H1 (cell line): Measurements from ENCODE around the gene INHBA. TPM values are rescaled to one million over a fixed set of nuclear protein-coding genes. Genes with fewer than 3 reads are reported as not detected.

Experiments
- CTCF ChIA-PET: fragments of 300-600 bp; sonication (Branson Sonifier 250); formaldehyde crosslinking; loops from one replicate; lab custom pipeline; 2021; ENCODE audit not compliant: partially characterized antibody; lab: Charles Lee
- POLR2A ChIA-PET: fragments of 300-600 bp; sonication (Branson Sonifier 250); formaldehyde crosslinking; loops from one replicate; lab custom pipeline; 2021; ENCODE audit warnings: inconsistent platforms; ENCODE audit not compliant: partially characterized antibody; lab: Charles Lee
- DNase-seq, 2 experiments: peaks; one replicate each; pipeline versions ENCODE4 v3.0.0 to v3.0.0-alpha.2; 2010 to 2022; ENCODE audit warnings: low spot score in 2 of 2, low read depth in 1 of 2, mixed read lengths in 1 of 2
- FAIRE-seq: peaks from 2 replicates; lab custom pipeline; 2011; peaks lifted over from hg19 to GRCh38; lab: Jason Lieb, UNC
- H2AFZ ChIP-seq: 2 replicates; pipeline ENCODE4 v1.8.1; 2012; ENCODE audit warnings: low read length, inconsistent platforms
- H2AK5ac ChIP-seq: 2 replicates; pipeline ENCODE4 v1.6.1; 2013; ENCODE audit warnings: low read depth, low read length
- H2BK120ac ChIP-seq: replicated peaks from 2 replicates; pipeline ENCODE3; 2013; ENCODE audit warnings: low read depth, low read length, inconsistent platforms
- H2BK12ac ChIP-seq: 2 replicates; pipeline ENCODE4 v1.6.1; 2013; ENCODE audit warnings: low read depth, low read length
- H2BK15ac ChIP-seq: 2 replicates; pipeline ENCODE4 v1.6.1; 2013; ENCODE audit warnings: low read length
- H2BK20ac ChIP-seq: 2 replicates; pipeline ENCODE4 v1.6.1; 2013; ENCODE audit warnings: low read length
- H2BK5ac ChIP-seq: 2 replicates; pipeline ENCODE4 v1.6.1; 2013; ENCODE audit warnings: low read depth, low read length
- H3K14ac ChIP-seq: 2 replicates; pipeline ENCODE4 v1.6.1; 2013; ENCODE audit warnings: inconsistent platforms; ENCODE audit not compliant: insufficient read length
- H3K18ac ChIP-seq: 2 replicates; pipeline ENCODE4 v1.6.1; 2013; ENCODE audit warnings: low read length; ENCODE audit errors: extremely low read depth
- H3K23ac ChIP-seq: 2 replicates; pipeline ENCODE4 v1.6.1; 2013; ENCODE audit warnings: inconsistent platforms; ENCODE audit not compliant: insufficient read length
- H3K23me2 ChIP-seq: 2 replicates; pipeline ENCODE4 v1.6.1; 2013; ENCODE audit warnings: low read depth, low read length
- H3K27ac ChIP-seq: 2 replicates; pipeline ENCODE4 v1.6.1; 2011; ENCODE audit warnings: low read depth, low read length, inconsistent platforms
- H3K27me3 ChIP-seq, 4 experiments: replicated peaks in 1 of 4; 1 replicate in 1 of 4; 2 replicates in 3 of 4; pipeline versions ENCODE4 v1.6.1 to v1.8.1; 2011 to 2013; ENCODE audit warnings: low read length in 3 of 4, mild to moderate bottlenecking in 3 of 4, inconsistent platforms in 2 of 4, mixed read lengths in 2 of 4, moderate library complexity in 1 of 4; ENCODE audit not compliant: control insufficient read depth in 3 of 4, insufficient read depth in 3 of 4; ENCODE audit errors: extremely low read depth in 1 of 4
- H3K36me3 ChIP-seq, 4 experiments: 2 replicates each; pipeline versions ENCODE4 v1.6.1 to v1.8.1; 2011 to 2013; ENCODE audit warnings: mild to moderate bottlenecking in 4 of 4, low read length in 3 of 4, moderate library complexity in 2 of 4, control low read depth in 1 of 4, inconsistent platforms in 1 of 4; ENCODE audit not compliant: insufficient read depth in 4 of 4, control insufficient read depth in 2 of 4
- H3K4ac ChIP-seq: replicated peaks from 2 replicates; pipeline ENCODE3; 2013; ENCODE audit warnings: low read length, low read depth, mixed read lengths, inconsistent platforms; ENCODE audit not compliant: insufficient read length
- H3K4me1 ChIP-seq, 4 experiments: replicated peaks in 1 of 4; 1 replicate in 1 of 4; 2 replicates in 3 of 4; pipeline versions ENCODE4 v1.6.1 to v1.8.1; 2011 to 2013; ENCODE audit warnings: low read length in 3 of 4, inconsistent platforms in 2 of 4, mixed read lengths in 1 of 4; ENCODE audit not compliant: insufficient read depth in 4 of 4, control insufficient read depth in 3 of 4
- H3K4me2 ChIP-seq, 2 experiments: 2 replicates each; pipeline versions ENCODE4 v1.6.1 to v1.8.1; 2011 to 2013; ENCODE audit warnings: low read depth in 2 of 2, low read length in 2 of 2, control low read depth in 1 of 2, inconsistent platforms in 1 of 2, mild to moderate bottlenecking in 1 of 2; ENCODE audit not compliant: insufficient read depth in 1 of 2
- H3K4me3 ChIP-seq, 4 experiments: fragments of 200-600, 300-600 bp in 1 of 4; sonication (generic), shearing (Covaris generic), sonication (Bioruptor Twin) in 1 of 4; 2 replicates each; pipeline versions ENCODE4 v1.5.1 to v1.8.1; 2011 to 2016; ENCODE audit warnings: low read length in 4 of 4, low read depth in 3 of 4, control low read depth in 2 of 4, inconsistent platforms in 2 of 4, mild to moderate bottlenecking in 2 of 4, mixed read lengths in 1 of 4, moderate library complexity in 1 of 4; ENCODE audit not compliant: insufficient read depth in 2 of 4; ENCODE audit errors: extremely low read depth in 1 of 4
- H3K56ac ChIP-seq: replicated peaks from 2 replicates; pipeline ENCODE3; 2013; ENCODE audit warnings: low read depth, mild to moderate bottlenecking, mixed read lengths, low read length, inconsistent platforms; ENCODE audit not compliant: insufficient read length
- H3K79me1 ChIP-seq: 2 replicates; pipeline ENCODE4 v1.6.1; 2013; ENCODE audit warnings: low read depth, low read length, control low read depth
- H3K79me2 ChIP-seq, 2 experiments: 2 replicates each; pipeline versions ENCODE4 v1.6.1 to v1.8.1; 2012 to 2013; ENCODE audit warnings: low read length in 2 of 2, mild to moderate bottlenecking in 2 of 2, inconsistent platforms in 1 of 2; ENCODE audit not compliant: insufficient read depth in 2 of 2, control insufficient read depth in 1 of 2
- H3K9ac ChIP-seq, 4 experiments: replicated peaks in 1 of 4; 1 replicate in 1 of 4; 2 replicates in 3 of 4; pipeline versions ENCODE4 v1.6.1 to v1.8.1; 2011 to 2013; ENCODE audit warnings: low read depth in 3 of 4, low read length in 3 of 4, control low read depth in 2 of 4, mild to moderate bottlenecking in 2 of 4, moderate library complexity in 2 of 4, inconsistent platforms in 1 of 4; ENCODE audit errors: extremely low read depth in 1 of 4
- H3K9me3 ChIP-seq, 2 experiments: 2 replicates each; pipeline versions ENCODE4 v1.6.1 to v1.8.1; 2012 to 2013; ENCODE audit warnings: mild to moderate bottlenecking in 2 of 2, moderate library complexity in 2 of 2, control low read depth in 1 of 2, inconsistent platforms in 1 of 2, low read depth in 1 of 2, low read length in 1 of 2, mixed read lengths in 1 of 2; ENCODE audit not compliant: insufficient read depth in 2 of 2
- H4K20me1 ChIP-seq, 2 experiments: replicated peaks in 1 of 2; 2 replicates each; pipeline versions ENCODE3 to v1.8.1; 2011 to 2013; ENCODE audit warnings: inconsistent platforms in 2 of 2, low read length in 2 of 2, mild to moderate bottlenecking in 1 of 2; ENCODE audit not compliant: insufficient read depth in 2 of 2, control insufficient read depth in 1 of 2
- H4K5ac ChIP-seq: 2 replicates; pipeline ENCODE4 v1.6.1; 2013; ENCODE audit warnings: low read length, low read depth, mixed read lengths, inconsistent platforms; ENCODE audit not compliant: insufficient read length
- H4K8ac ChIP-seq: 2 replicates; pipeline ENCODE4 v1.8.0; 2013; ENCODE audit warnings: mild to moderate bottlenecking, moderate library complexity, low read length, inconsistent platforms; ENCODE audit not compliant: insufficient read depth; ENCODE audit errors: extremely low read depth
- H4K91ac ChIP-seq: replicated peaks from 2 replicates; pipeline ENCODE3; 2013; ENCODE audit warnings: low read length, mixed read lengths, inconsistent platforms; ENCODE audit not compliant: insufficient read length
- BCL11A ChIP-seq, 2 experiments: IDR thresholded peaks; one replicate each; pipeline ENCODE4 v1.6.1; 2011; ENCODE audit warnings: low read depth in 2 of 2, low read length in 2 of 2, mild to moderate bottlenecking in 2 of 2
- CTBP2 ChIP-seq: IDR thresholded peaks from 2 replicates; pipeline ENCODE4 v1.7.0; 2011; ENCODE audit warnings: borderline replicate concordance, mild to moderate bottlenecking, moderate library complexity, mixed read lengths, low read length; ENCODE audit not compliant: insufficient read depth, insufficient read length
- CTCF ChIP-seq, 3 experiments: IDR thresholded peaks; 1 replicate in 2 of 3; 2 replicates in 1 of 3; pipeline versions ENCODE4 v1.5.1 to v1.6.1; 2011; ENCODE audit warnings: low read length in 3 of 3, mild to moderate bottlenecking in 3 of 3, inconsistent platforms in 2 of 3, low read depth in 1 of 3, moderate library complexity in 1 of 3; ENCODE audit not compliant: insufficient read depth in 1 of 3; ENCODE audit errors: control extremely low read depth in 1 of 3
- HDAC2 ChIP-seq, 2 experiments: fragments of 300-600 bp in 1 of 2; sonication (generic) in 1 of 2; IDR thresholded peaks; 2 replicates each; pipeline ENCODE4 v1.6.1; 2011 to 2012; ENCODE audit warnings: low read depth in 2 of 2, low read length in 2 of 2, mild to moderate bottlenecking in 2 of 2, moderate library complexity in 2 of 2, borderline replicate concordance in 1 of 2, inconsistent platforms in 1 of 2
- NANOG ChIP-seq: IDR thresholded peaks from 2 replicates; pipeline ENCODE4 v1.6.1; 2011; ENCODE audit warnings: low read length, low read depth, mild to moderate bottlenecking, inconsistent platforms; ENCODE audit not compliant: insufficient read depth, poor library complexity, severe bottlenecking
- POLR2A ChIP-seq, 2 experiments: IDR thresholded peaks; 1 replicate in 1 of 2; 2 replicates in 1 of 2; pipeline ENCODE4 v1.6.1; 2011; ENCODE audit warnings: low read depth in 2 of 2, low read length in 2 of 2, mild to moderate bottlenecking in 2 of 2; ENCODE audit errors: control extremely low read depth in 1 of 2
- TBP ChIP-seq: IDR thresholded peaks from 2 replicates; pipeline ENCODE4 v1.6.1; 2011; ENCODE audit warnings: low read depth, low read length, improper control_type of control experiment
- TEAD4 ChIP-seq: IDR thresholded peaks from 2 replicates; pipeline ENCODE4 v1.6.1; 2012; ENCODE audit warnings: low read depth, low read length, inconsistent platforms, mixed read lengths
- USF2 ChIP-seq: IDR thresholded peaks from 2 replicates; pipeline ENCODE4 v1.6.1; 2011; ENCODE audit warnings: low read length, improper control_type of control experiment
- WGBS, 2 experiments: shearing (Covaris generic) in 1 of 2; methylation state at CpG; one replicate each; pipeline versions ENCODE4 v1.1.6 to v1.1.7; 2013 to 2015; ENCODE audit warnings: low lambda C conversion rate in 2 of 2, mixed read lengths in 2 of 2, inconsistent platforms in 1 of 2, low coverage in 1 of 2, missing lambda C conversion rate in 1 of 2; ENCODE audit not compliant: insufficient replicate concordance in 2 of 2, insufficient coverage in 1 of 2, insufficient read length in 1 of 2; ENCODE audit errors: extremely low coverage in 1 of 2, missing lambda C conversion rate in 1 of 2; 5-methylcytosine and 5-hydroxymethylcytosine counted together
- polyA plus RNA-seq, 7 experiments: library from polyadenylated mRNA; depleted of rRNA in 3 of 7; stranded (reverse) in 5 of 7; unstranded in 2 of 7; fragments of >200 nt in 5 of 7; fragments of 200-250 nt in 2 of 7; gene quantifications; 1 replicate in 5 of 7; 2 replicates in 1 of 7; 4 replicates in 1 of 7; pipeline versions ENCODE4 v1.2.1 to v1.2.3, GENCODE V29; 2011 to 2013; ENCODE audit warnings: missing spikeins in 2 of 7, mixed read lengths in 2 of 7
- total RNA-seq: library from RNA; stranded (reverse); fragmentation: NEBNext Ultra II Directional; extraction: Animal tissue kit (Norgen Biotek cat#: 25700); gene quantifications from 2 replicates; pipeline ENCODE4 v1.2.1, GENCODE V29; 2021
- TF ChIP-seq, protein P1 (sequence below): IDR thresholded peaks from 2 replicates; pipeline ENCODE4 v1.6.1; 2012; ENCODE audit warnings: inconsistent platforms

The INHBA gene
- total and polyA plus RNA-seq, 2 of the 8 experiments (the other 6 are each of a cell fraction or from before 2014, with no cell fraction given) = 1.1 to 2.7 TPM

- H2BK15ac ChIP-seq = no peak overlapping the region
- H3K79me2 ChIP-seq = no peaks in the 10 kb centered on the region
- no peak overlapping the region for H3K4me3 ChIP-seq
- no peak overlapping the region for H4K91ac ChIP-seq
- H3K56ac ChIP-seq = no peak overlapping the region
- no peak overlapping the region for H2BK120ac ChIP-seq
- H3K14ac ChIP-seq = no peak overlapping the region
- H3K36me3 ChIP-seq = no peaks in the 10 kb centered on the region
- ChIA-PET CTCF (no interaction called here), POLR2A (no interaction called here)
- H3K23ac ChIP-seq = no peak overlapping the region
- no peak overlapping the region for H2AK5ac ChIP-seq
- no peaks in the 10 kb centered on the region for H3K27me3 ChIP-seq
- H3K79me1 ChIP-seq = no peaks in the 10 kb centered on the region
- 56% methylated on average over 1 of the region's 1 CpG; no CpG with 5 or more reads in 1 of the 2 experiments for WGBS, 2 experiments
- no peak overlapping the region for H3K9ac ChIP-seq
- H3K9me3 ChIP-seq = no peaks in the 10 kb centered on the region
- DNase-seq (no peak), FAIRE-seq (no peak)
- peaks cover 0 to 6% (median 4%) of the 10 kb centered on the region in 4 experiments; a peak in 2 of 7 replicates for H3K4me1 ChIP-seq
- H4K5ac ChIP-seq = no peak overlapping the region
- H3K27ac ChIP-seq = no peak overlapping the region
- no peaks in the 10 kb centered on the region for H3K23me2 ChIP-seq
- no peak overlapping the region for H4K8ac ChIP-seq
- no peak overlapping the region for H3K4me2 ChIP-seq
- H2BK20ac ChIP-seq = no peak overlapping the region
- H2BK12ac ChIP-seq = no peak overlapping the region
- H3K4ac ChIP-seq = no peak overlapping the region
- no peaks in the 10 kb centered on the region for H4K20me1 ChIP-seq
- H2AFZ ChIP-seq = peak overlapping the region; percentile 81
- H3K18ac ChIP-seq = no peak overlapping the region
- H2BK5ac ChIP-seq = no peak overlapping the region
- TF ChIP-seq POLR2A (IDR thresholded peaks at IDR 0.05; ENCODE audit: control extremely low read depth in 1 of 2, low read depth in 2 of 2, low read length in 2 of 2) (no peak), CTBP2 (no peak), USF2 (no peak), BCL11A (IDR thresholded peaks at IDR 0.05; ENCODE audit: low read depth in 2 of 2, low read length in 2 of 2) (no peak), NANOG (no peak), CTCF (IDR thresholded peaks at IDR 0.05; ENCODE audit: control extremely low read depth in 1 of 3, insufficient read depth in 1 of 3, low read depth in 1 of 3, low read length in 3 of 3) (no peak), TEAD4 (no peak), TBP (no peak), HDAC2 (IDR thresholded peaks at IDR 0.05; ENCODE audit: borderline replicate concordance in 1 of 2, low read depth in 2 of 2, low read length in 2 of 2) (no peak)
- TF ChIP-seq, protein P1, sequence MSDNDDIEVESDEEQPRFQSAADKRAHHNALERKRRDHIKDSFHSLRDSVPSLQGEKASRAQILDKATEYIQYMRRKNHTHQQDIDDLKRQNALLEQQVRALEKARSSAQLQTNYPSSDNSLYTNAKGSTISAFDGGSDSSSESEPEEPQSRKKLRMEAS = no peak
Observed at GRCh38 chr7:41648501-41648900, 54.4 kb downstream of the INHBA start.
